Left lung (tissue), 10 donors: ENCODE measurements around the gene TEAD1. TPM values are rescaled to one million over a fixed set of nuclear protein-coding genes. Genes with fewer than 3 reads are reported as not detected.
A peak's percentile ranks its signal among the peaks of the same experiment; 100 is the strongest.

Source experiments
- ATAC-seq: fragments of 200-7000 bp; cut with Tn5 transposase; one replicate; pipeline ENCODE4 v1.9.1; 2020; ENCODE audit warnings: moderate library complexity
- DNase-seq, 4 donors: peaks; one replicate each; pipeline ENCODE4 v3.0.0-alpha.2; 2013 to 2020
- H3K27ac ChIP-seq, 2 donors: fragments of 200-600 bp; sonication (generic) in 1 of 2; one replicate each; pipeline versions ENCODE4 v1.5.0 to v1.8.0; 2020 to 2021
- H3K27me3 ChIP-seq, 2 donors: fragments of 200-600 bp; sonication (generic) in 1 of 2; one replicate each; pipeline versions ENCODE4 v1.5.0 to v1.8.0; 2020 to 2021
- H3K36me3 ChIP-seq, 2 donors: fragments of 200-600 bp; sonication (generic) in 1 of 2; one replicate each; pipeline versions ENCODE4 v1.5.0 to v1.8.0; 2020 to 2021
- H3K4me1 ChIP-seq, 2 donors: fragments of 200-600 bp; one replicate each; pipeline ENCODE4 v1.8.0; 2021
- H3K4me3 ChIP-seq, 2 donors: fragments of 200-600 bp; sonication (generic) in 1 of 2; one replicate each; pipeline versions ENCODE4 v1.5.0 to v1.8.0; 2020 to 2021; ENCODE audit warnings: mild to moderate bottlenecking in 1 of 2
- H3K9me3 ChIP-seq, 2 donors: fragments of 200-600 bp; sonication (generic) in 1 of 2; one replicate each; pipeline versions ENCODE4 v1.5.0 to v1.8.0; 2020 to 2021
- CTCF ChIP-seq, 2 donors: fragments of 200-600 bp; sonication (generic) in 1 of 2; IDR thresholded peaks; one replicate each; pipeline versions ENCODE4 v1.5.0 to v1.8.0; 2021; ENCODE audit warnings: antibody characterized with exemption in 2 of 2
- intact Hi-C, 2 donors: fragments of 100-400 bp; cut with DNase I; formaldehyde crosslinking; loops; one replicate each; pipeline versions ENCODE4 v1.11.2 to v1.14.2; 2022
- polyA plus RNA-seq, 6 donors: library from polyadenylated mRNA; unstranded; fragments of 120-200 nt; gene quantifications; one replicate each; pipeline ENCODE4 v1.2.1, GENCODE V29; 2013; ENCODE audit not compliant: insufficient read length in 6 of 6
- total RNA-seq, 2 donors: library from RNA; stranded (reverse); fragmentation: NEBNext Ultra II Directional; extraction: Animal tissue kit (Norgen Biotek cat#: 25700); gene quantifications; one replicate each; pipeline ENCODE4 v1.2.1, GENCODE V29; 2021
- donor health status: DM: no; HTN: yes; CAD: no.
- donor health status: DM: no; HTN: no; CAD: no.

Gene TEAD1
- total and polyA plus RNA-seq, 8 donors: 58.1 to 106 (median 86.9) TPM

DNA sequence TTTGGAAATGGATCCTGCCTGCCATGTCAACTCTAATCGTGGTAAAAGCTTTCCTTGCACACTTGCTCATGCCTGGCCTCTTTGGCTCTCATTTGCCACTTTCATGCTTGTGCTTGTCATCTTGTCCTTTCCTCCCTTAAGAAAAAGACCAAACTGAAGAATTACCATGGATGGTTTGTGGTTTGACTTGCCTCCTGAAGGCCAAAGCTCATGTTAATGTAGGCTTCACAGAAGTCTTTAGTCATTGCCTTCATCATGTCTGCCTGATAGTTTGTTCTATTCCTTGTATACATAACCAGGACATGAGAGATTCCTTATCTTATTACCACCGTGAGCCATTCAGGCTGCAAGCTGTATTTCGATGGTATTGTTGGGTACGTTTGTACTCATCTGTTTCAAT is 17.3 kb downstream of the TEAD1 start:
- no peak for TF ChIP-seq CTCF (IDR thresholded peaks at IDR 0.05)
- H3K4me1 ChIP-seq: peaks cover 29 to 45% of the 10 kb centered on the region in 2 donors
- no peaks in the 10 kb centered on the region for H3K36me3 ChIP-seq
- intact Hi-C loops: no loop called here
- no peak for ATAC-seq
- no peak overlapping the region for H3K4me3 ChIP-seq
- H3K27me3 ChIP-seq: peaks cover 0 to 38% of the 10 kb centered on the region in 2 donors
- H3K27ac ChIP-seq: no peak overlapping the region
- DNase-seq: no peak
- H3K9me3 ChIP-seq: no peaks in the 10 kb centered on the region

- H3K4me3 ChIP-seq: no peak overlapping the region
- ATAC-seq: peak; percentile 83
- intact Hi-C loops: no loop called here
These were observed 18.2 kb downstream of the TEAD1 start for GRCh38 chr11:12692229-12693075.

GRCh38 chr11:12693094-12693478 is 18.9 kb downstream of the TEAD1 start:
- ATAC-seq: peak; percentile 5
- Histone ChIP-seq H3K4me1 (peaks cover 29 to 45% of the 10 kb centered on the region in 2 donors), H3K27me3 (peaks cover 0 to 38% of the 10 kb centered on the region in 2 donors), H3K36me3 (no peaks in the 10 kb centered on the region), H3K27ac (peak overlapping the region; percentile 81 to 85), H3K4me3 (no peak overlapping the region), H3K9me3 (no peaks in the 10 kb centered on the region)
- intact Hi-C loops: no loop called here
- no peak for TF ChIP-seq CTCF (IDR thresholded peaks at IDR 0.05)
- DNase-seq: no peak

More at GRCh38 chr11:12692229-12693075, 18.2 kb downstream of the TEAD1 start:
- peaks cover 0 to 38% of the 10 kb centered on the region in 2 donors for H3K27me3 ChIP-seq
- DNase-seq: peak in 3 of 4 donors; percentile 77 to 92 (median 81)
- TF ChIP-seq CTCF (IDR thresholded peaks at IDR 0.05): no peak
- no peaks in the 10 kb centered on the region for H3K9me3 ChIP-seq
- peaks cover 29 to 45% of the 10 kb centered on the region in 2 donors for H3K4me1 ChIP-seq
- H3K27ac ChIP-seq: peak overlapping the region; percentile 81 to 85
- H3K36me3 ChIP-seq: no peaks in the 10 kb centered on the region

DNA sequence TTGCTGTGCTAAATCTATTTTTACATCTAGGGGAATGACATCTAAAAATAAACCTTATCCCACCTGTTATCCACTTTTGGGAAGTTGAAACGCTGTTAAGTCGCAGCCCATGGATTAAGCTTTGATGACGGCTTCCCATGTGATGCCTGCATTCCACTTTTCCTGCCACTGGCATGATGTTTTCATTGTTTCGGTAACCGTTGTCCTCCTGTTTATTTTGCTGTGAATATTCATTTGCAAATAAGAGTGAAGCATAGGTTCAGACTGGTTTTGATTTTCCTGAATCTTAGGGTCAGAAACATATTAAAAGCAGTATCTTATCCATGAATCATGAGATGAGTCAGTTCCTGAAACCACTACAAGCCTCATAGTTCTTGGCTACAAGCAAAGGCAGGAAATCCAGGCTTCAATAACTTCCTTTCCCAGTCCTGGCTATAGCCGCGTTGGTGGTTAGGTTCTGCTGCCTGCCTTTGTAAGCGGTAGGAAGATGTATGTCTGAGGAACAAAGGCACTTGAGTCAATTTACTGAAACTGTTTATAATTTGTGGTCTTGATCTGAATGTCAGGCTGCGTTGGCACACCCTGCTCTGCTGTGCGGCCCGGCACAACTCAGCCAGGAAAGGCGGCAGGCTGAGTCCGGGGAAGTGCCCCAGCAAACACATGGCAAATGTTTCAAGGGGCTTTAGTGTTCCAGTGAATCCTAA is 19.4 kb downstream of the TEAD1 start:
- peak; percentile 85 for ATAC-seq
- DNase-seq: peak in 2 of 4 donors; percentile 62 to 74
- intact Hi-C loops: no loop called here
- TF ChIP-seq CTCF (IDR thresholded peaks at IDR 0.05): no peak
- peaks cover 0 to 38% of the 10 kb centered on the region in 2 donors for H3K27me3 ChIP-seq
- H3K36me3 ChIP-seq: no peaks in the 10 kb centered on the region
- no peaks in the 10 kb centered on the region for H3K9me3 ChIP-seq
- H3K4me1 ChIP-seq: peaks cover 29 to 44% of the 10 kb centered on the region in 2 donors
- H3K27ac ChIP-seq: peak overlapping the region; percentile 81 to 85
- no peak overlapping the region for H3K4me3 ChIP-seq

GRCh38 chr11:12694183-12694531 is 19.9 kb downstream of the TEAD1 start:
- intact Hi-C loops: no loop called here
- no peak for DNase-seq
- peaks cover 29 to 39% of the 10 kb centered on the region in 2 donors for H3K4me1 ChIP-seq

More at GRCh38 chr11:12694183-12694531, 19.9 kb downstream of the TEAD1 start:
- no peak overlapping the region for H3K4me3 ChIP-seq
- no peak for TF ChIP-seq CTCF (IDR thresholded peaks at IDR 0.05)
- H3K27me3 ChIP-seq: peaks cover 0 to 38% of the 10 kb centered on the region in 2 donors
- no peaks in the 10 kb centered on the region for H3K9me3 ChIP-seq
- no peaks in the 10 kb centered on the region for H3K36me3 ChIP-seq
- peak overlapping the region; percentile 81 to 85 for H3K27ac ChIP-seq
- peak; percentile 42 for ATAC-seq
